Endodermal cell (in vitro differentiated cells): ENCODE measurements around the gene BEAN1. TPM values are rescaled to one million over a fixed set of nuclear protein-coding genes. Genes with fewer than 3 reads are reported as not detected.

ENCODE experiments used
- DNase-seq: peaks from one replicate; pipeline ENCODE4 v3.0.0-alpha.2; 2017
- H3K27ac ChIP-seq: 2 replicates; pipeline ENCODE4 v1.5.1; 2013; ENCODE audit warnings: mild to moderate bottlenecking, low read depth, low read length, moderate library complexity
- H3K27me3 ChIP-seq: 2 replicates; pipeline ENCODE4 v1.6.1; 2013; ENCODE audit warnings: mild to moderate bottlenecking, low read length, moderate library complexity; ENCODE audit not compliant: insufficient read depth, control insufficient read depth, poor library complexity, severe bottlenecking
- H3K36me3 ChIP-seq: 2 replicates; pipeline ENCODE4 v1.7.0; 2013; ENCODE audit warnings: mild to moderate bottlenecking, low read length, moderate library complexity; ENCODE audit not compliant: control insufficient read depth, insufficient read depth
- H3K4me1 ChIP-seq: one replicate; pipeline ENCODE4 v1.7.0; 2013; ENCODE audit warnings: low read length; ENCODE audit not compliant: control insufficient read depth, insufficient read depth
- H3K4me3 ChIP-seq: 2 replicates; pipeline ENCODE4 v1.5.1; 2013; ENCODE audit warnings: mild to moderate bottlenecking, low read length, moderate library complexity
- H3K9ac ChIP-seq: 2 replicates; pipeline ENCODE4 v1.6.1; 2013; ENCODE audit warnings: mild to moderate bottlenecking, low read length, moderate library complexity; ENCODE audit not compliant: poor library complexity, severe bottlenecking; ENCODE audit errors: extremely low read depth
- H3K9me3 ChIP-seq: 2 replicates; pipeline ENCODE4 v1.6.1; 2013; ENCODE audit warnings: mild to moderate bottlenecking, low read length, moderate library complexity; ENCODE audit not compliant: control insufficient read depth
- H3K27ac Mint-ChIP-seq: 2 replicates; pipeline ENCODE4 v1.8.0; 2020; ENCODE audit warnings: mixed read lengths
- H3K27me3 Mint-ChIP-seq: 2 replicates; pipeline ENCODE4 v1.8.0; 2021; ENCODE audit warnings: mild to moderate bottlenecking, mixed read lengths; ENCODE audit not compliant: insufficient read depth
- H3K36me3 Mint-ChIP-seq: 2 replicates; pipeline ENCODE4 v1.8.0; 2020; ENCODE audit warnings: low read depth, mixed read lengths
- H3K4me1 Mint-ChIP-seq: 2 replicates; pipeline ENCODE4 v1.8.0; 2020; ENCODE audit warnings: mixed read lengths
- H3K4me3 Mint-ChIP-seq: 2 replicates; pipeline ENCODE4 v1.8.0; 2020; ENCODE audit warnings: mild to moderate bottlenecking, moderate library complexity, mixed read lengths
- H3K9me3 Mint-ChIP-seq: 2 replicates; pipeline ENCODE4 v1.8.0; 2020; ENCODE audit warnings: mild to moderate bottlenecking, mixed read lengths
- WGBS, 2 experiments: methylation state at CpG; one replicate each; pipeline versions ENCODE4 v1.1.5 to v1.1.7; 2013; ENCODE audit warnings: missing lambda C conversion rate in 2 of 2, mixed read lengths in 1 of 2; ENCODE audit not compliant: insufficient coverage in 1 of 2, insufficient read length in 1 of 2; 5-methylcytosine and 5-hydroxymethylcytosine counted together
- total RNA-seq, 2 donors: library from RNA; stranded (reverse); fragmentation: NEBNext Ultra II Directional in 1 of 2; extraction: Animal tissue kit (Norgen Biotek cat#: 25700) in 1 of 2; gene quantifications; 2 replicates in 1 of 2; 3 replicates in 1 of 2; pipeline ENCODE4 v1.2.1, GENCODE V29; 2021
- TF ChIP-seq, protein P1 (sequence below): fragments of 200-600 bp; sonication (generic); conservative IDR thresholded peaks from 2 replicates; pipeline ENCODE4 v1.5.0; 2021; ENCODE audit warnings: antibody characterized with exemption, mild to moderate bottlenecking

Gene BEAN1
- total RNA-seq, 2 donors from 2014 or later, result 0.18 TPM; not detected in 1

DNA sequence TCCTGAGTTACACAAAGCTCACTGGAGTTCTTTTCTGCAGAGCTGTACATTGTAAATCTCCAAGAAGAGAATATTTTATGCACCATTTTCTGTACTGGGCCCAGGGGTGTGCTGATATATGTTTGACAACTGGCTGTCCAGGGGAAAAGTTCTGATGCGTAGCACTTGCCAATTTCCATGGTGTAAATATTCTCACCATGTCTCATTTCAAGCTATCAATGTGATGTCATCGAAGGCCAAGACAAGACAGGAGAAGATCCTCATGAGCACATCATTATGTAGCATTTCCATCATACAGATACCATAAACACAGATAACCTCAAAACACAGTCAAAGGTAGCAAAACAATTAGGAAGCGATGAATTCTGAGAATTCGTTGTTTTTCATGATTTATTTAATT, 41.7 kb upstream of the BEAN1 start:
- WGBS, 2 experiments, result 92 to 99% methylated on average over 2 to 4 of the region's 4 CpGs
- no peak for DNase-seq
- peaks cover 14% of the 10 kb centered on the region for H3K4me1 Mint-ChIP-seq

DNA sequence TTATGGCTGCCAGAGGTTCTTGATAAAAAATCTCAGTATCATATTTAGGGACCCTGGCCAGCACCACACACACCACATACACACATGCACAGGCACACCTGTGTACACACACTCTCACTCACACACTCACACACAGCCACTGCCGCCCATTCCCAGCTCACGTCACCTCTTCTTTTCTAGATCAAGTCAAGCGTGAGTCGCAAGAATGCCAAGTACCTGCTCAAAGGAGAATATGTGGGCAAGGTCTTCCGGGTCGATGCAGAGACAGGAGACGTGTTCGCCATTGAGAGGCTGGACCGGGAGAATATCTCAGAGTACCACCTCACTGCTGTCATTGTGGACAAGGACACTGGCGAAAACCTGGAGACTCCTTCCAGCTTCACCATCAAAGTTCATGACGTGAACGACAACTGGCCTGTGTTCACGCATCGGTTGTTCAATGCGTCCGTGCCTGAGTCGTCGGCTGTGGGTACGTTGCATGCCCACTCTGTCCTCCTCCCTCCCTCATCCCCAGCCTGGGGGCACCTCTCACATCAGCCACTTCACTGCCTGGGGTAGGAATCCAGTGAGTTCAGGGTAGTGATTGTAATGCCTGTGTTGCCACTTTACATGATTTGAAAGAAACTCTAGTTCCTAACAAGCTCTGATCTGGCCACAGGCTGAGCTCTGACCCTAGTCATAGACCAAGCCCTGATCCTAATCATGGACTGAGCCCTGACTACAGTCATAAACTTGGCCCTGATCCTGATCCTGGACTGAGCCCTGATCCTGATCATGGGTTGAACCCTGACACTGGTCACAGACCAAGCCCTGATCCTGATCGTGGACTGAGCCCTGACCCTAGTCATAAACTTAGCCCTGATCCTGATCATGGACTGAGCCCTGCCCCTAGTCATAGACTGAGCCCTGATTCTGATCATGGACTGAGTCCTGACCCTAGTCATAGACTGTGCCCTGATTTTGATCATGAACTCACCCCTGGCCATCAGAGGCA, 40.2 kb upstream of the BEAN1 start:
- WGBS, 2 experiments, result 85 to 89% methylated on average over 9 to 20 of the region's 20 CpGs
- Histone ChIP-seq H3K27me3 (no peaks in the 10 kb centered on the region), H3K9ac (no peak overlapping the region), H3K36me3 (no peaks in the 10 kb centered on the region), H3K4me3 (no peak overlapping the region), H3K9me3 (no peaks in the 10 kb centered on the region), H3K4me1 (no peaks in the 10 kb centered on the region), H3K27ac (no peak overlapping the region)
- DNase-seq, result peak; percentile 28
- peaks cover 14% of the 10 kb centered on the region for H3K4me1 Mint-ChIP-seq
- H3K4me3 Mint-ChIP-seq, result no peak overlapping the region
- H3K9me3 Mint-ChIP-seq, result no peaks in the 10 kb centered on the region
- no peaks in the 10 kb centered on the region for H3K27me3 Mint-ChIP-seq
- no peaks in the 10 kb centered on the region for H3K36me3 Mint-ChIP-seq
- no peak overlapping the region for H3K27ac Mint-ChIP-seq
- TF ChIP-seq, protein P1, sequence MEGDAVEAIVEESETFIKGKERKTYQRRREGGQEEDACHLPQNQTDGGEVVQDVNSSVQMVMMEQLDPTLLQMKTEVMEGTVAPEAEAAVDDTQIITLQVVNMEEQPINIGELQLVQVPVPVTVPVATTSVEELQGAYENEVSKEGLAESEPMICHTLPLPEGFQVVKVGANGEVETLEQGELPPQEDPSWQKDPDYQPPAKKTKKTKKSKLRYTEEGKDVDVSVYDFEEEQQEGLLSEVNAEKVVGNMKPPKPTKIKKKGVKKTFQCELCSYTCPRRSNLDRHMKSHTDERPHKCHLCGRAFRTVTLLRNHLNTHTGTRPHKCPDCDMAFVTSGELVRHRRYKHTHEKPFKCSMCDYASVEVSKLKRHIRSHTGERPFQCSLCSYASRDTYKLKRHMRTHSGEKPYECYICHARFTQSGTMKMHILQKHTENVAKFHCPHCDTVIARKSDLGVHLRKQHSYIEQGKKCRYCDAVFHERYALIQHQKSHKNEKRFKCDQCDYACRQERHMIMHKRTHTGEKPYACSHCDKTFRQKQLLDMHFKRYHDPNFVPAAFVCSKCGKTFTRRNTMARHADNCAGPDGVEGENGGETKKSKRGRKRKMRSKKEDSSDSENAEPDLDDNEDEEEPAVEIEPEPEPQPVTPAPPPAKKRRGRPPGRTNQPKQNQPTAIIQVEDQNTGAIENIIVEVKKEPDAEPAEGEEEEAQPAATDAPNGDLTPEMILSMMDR, result no peak

More for the DNA sequence above, 41.7 kb upstream of the BEAN1 start:
- no peaks in the 10 kb centered on the region for H3K4me1 ChIP-seq
- H3K27me3 Mint-ChIP-seq, result no peaks in the 10 kb centered on the region
- no peak overlapping the region for H3K27ac Mint-ChIP-seq
- no peaks in the 10 kb centered on the region for H3K9me3 Mint-ChIP-seq
- H3K9ac ChIP-seq, result no peak overlapping the region
- H3K4me3 ChIP-seq, result no peak overlapping the region
- TF ChIP-seq, protein P1, result no peak
- H3K27ac ChIP-seq, result no peak overlapping the region
- H3K36me3 Mint-ChIP-seq, result no peaks in the 10 kb centered on the region
- H3K27me3 ChIP-seq, result no peaks in the 10 kb centered on the region
- no peak overlapping the region for H3K4me3 Mint-ChIP-seq
- no peaks in the 10 kb centered on the region for H3K36me3 ChIP-seq
- H3K9me3 ChIP-seq, result no peaks in the 10 kb centered on the region

DNA sequence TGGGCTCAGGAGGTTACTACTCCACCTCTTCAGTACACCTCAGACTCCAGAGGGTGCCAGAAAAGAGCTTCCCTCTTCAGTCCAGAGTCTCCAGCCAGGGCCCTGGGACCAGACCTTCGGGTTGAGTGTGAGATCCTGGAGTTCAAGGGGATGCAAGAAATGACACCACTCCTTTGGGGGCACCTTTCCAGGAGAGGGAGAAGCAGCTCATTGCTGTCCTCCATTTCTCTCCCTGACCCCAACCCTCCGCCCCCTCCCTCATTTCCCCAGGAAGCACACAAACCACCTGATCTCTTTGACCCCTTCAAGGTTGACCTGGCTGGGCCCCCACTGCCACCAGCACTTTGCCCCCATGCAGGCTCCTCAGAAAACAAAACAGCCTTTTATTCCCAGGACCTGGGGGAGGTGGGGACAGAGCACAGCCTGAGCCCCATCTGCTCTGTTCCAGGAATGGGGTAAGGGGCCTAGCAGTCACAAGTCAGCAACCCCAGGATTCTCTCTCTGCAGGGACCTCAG, 39.2 kb upstream of the BEAN1 start:
- Histone ChIP-seq H3K4me3 (no peak overlapping the region), H3K27ac (no peak overlapping the region), H3K9me3 (no peaks in the 10 kb centered on the region), H3K4me1 (no peaks in the 10 kb centered on the region), H3K27me3 (no peaks in the 10 kb centered on the region), H3K36me3 (no peaks in the 10 kb centered on the region), H3K9ac (no peak overlapping the region)
- Mint-ChIP-seq H3K9me3 (no peaks in the 10 kb centered on the region), H3K36me3 (no peaks in the 10 kb centered on the region), H3K4me3 (no peak overlapping the region), H3K4me1 (peaks cover 9% of the 10 kb centered on the region), H3K27me3 (no peaks in the 10 kb centered on the region), H3K27ac (no peak overlapping the region)
- TF ChIP-seq, protein P1, result no peak
- WGBS, 2 experiments, result 78 to 86% methylated on average over 1 to 2 of the region's 2 CpGs
- DNase-seq, result peak; percentile 28
